ENCODE measurements around the gene PKNOX2. TPM values are rescaled to one million over a fixed set of nuclear protein-coding genes. Genes with fewer than 3 reads are reported as not detected.

The PKNOX2 gene
- total RNA-seq, 4 donors from 2014 or later, result 1.2 to 5.7 (median 2.2) TPM

DNA sequence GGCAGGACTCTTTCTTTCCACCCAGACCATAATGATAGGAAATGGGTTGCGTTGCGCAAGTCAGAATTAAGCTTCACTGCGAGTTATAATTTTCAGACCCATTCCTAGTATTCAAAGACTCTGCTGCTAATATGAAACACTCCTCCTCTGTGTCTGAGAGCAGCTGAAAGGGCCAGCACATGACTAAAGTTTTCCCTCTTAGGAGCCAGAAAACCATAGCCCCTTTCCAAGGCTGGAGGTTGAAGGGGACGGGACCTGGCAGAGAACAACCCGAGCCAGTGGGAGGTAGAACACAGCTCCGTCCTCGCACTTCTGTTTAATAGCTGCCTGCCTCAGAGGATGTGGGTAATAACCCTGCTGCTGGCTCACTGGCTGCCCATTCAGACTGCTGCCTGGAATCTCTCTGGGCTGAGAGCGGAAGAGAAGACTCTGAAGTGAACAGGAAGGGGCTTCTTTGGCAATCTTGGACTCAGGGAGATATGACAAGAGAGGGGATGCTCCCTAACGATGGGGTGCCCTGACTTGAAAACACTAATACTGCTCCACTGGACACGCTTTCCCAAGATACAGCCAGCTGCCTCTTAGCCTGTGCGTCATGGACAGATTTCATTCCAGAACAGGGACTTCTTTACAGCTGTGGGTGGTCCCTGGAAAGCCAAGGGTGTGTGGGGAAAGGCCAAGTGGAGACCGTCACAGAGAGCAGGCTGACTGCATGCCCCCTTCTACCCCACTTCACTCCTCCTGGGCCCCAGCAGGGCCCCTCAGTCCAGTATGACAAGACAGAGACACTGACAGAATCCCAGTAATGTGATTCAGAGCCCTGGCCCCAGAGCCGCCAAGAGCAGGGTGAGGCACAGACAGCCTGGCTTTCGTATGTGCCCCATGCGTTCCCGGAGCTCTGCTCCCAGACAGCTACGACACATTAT is 174.6 kb downstream of the PKNOX2 start:
- H3K4me1 ChIP-seq, result peaks cover 0 to 24% (median 0%) of the 10 kb centered on the region in 3 donors
- H3K27me3 ChIP-seq, result no peaks in the 10 kb centered on the region
- TF ChIP-seq POLR2AphosphoS5 (IDR thresholded peaks at IDR 0.05), result peak; percentile 6
- TF ChIP-seq, protein P1, sequence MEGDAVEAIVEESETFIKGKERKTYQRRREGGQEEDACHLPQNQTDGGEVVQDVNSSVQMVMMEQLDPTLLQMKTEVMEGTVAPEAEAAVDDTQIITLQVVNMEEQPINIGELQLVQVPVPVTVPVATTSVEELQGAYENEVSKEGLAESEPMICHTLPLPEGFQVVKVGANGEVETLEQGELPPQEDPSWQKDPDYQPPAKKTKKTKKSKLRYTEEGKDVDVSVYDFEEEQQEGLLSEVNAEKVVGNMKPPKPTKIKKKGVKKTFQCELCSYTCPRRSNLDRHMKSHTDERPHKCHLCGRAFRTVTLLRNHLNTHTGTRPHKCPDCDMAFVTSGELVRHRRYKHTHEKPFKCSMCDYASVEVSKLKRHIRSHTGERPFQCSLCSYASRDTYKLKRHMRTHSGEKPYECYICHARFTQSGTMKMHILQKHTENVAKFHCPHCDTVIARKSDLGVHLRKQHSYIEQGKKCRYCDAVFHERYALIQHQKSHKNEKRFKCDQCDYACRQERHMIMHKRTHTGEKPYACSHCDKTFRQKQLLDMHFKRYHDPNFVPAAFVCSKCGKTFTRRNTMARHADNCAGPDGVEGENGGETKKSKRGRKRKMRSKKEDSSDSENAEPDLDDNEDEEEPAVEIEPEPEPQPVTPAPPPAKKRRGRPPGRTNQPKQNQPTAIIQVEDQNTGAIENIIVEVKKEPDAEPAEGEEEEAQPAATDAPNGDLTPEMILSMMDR (IDR thresholded peaks at IDR 0.05), result no peak
- ATAC-seq, result peak; percentile 44
- 46 to 76% methylated on average over 6 to 10 of the region's 17 CpGs for WGBS, 2 donors (ENCODE audit: low coverage in 1 of 2)
- H3K36me3 ChIP-seq, result no peaks in the 10 kb centered on the region
- H3K4me3 ChIP-seq, result no peak overlapping the region
- H3K27ac ChIP-seq, result peak overlapping the region in 3 of 4 donors; percentile 38 to 56 (median 54)
- no peaks in the 10 kb centered on the region for H3K9me3 ChIP-seq

DNA sequence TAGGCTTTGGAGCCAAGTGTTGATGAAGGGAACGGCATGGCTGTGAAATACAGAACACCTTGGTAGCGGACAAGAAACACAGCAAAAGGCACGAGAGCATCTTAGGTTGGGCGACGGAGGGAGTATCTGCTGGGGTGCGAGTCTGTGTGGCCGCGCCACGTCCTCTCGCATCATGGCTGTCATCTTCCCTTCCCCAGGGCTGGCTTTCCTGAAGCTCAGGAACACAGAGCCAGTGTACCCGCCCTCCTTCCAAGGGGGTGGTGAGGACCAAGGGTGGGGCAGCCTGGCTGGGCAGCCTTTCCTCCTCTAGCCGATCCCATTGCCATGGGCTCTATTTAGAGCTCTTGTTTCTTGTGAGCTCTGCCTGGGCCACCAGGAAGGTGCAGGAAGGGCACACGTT is 177.1 kb downstream of the PKNOX2 start:
- no peaks in the 10 kb centered on the region for H3K9me3 ChIP-seq
- no peak for ATAC-seq
- no peak for TF ChIP-seq POLR2AphosphoS5 (IDR thresholded peaks at IDR 0.05)
- no peak for TF ChIP-seq EP300 (IDR thresholded peaks at IDR 0.05)
- no peak for TF ChIP-seq POLR2A (IDR thresholded peaks at IDR 0.05)
- TF ChIP-seq, protein P1 (IDR thresholded peaks at IDR 0.05), result no peak
- H3K36me3 ChIP-seq, result no peaks in the 10 kb centered on the region
- no peak overlapping the region for H3K4me3 ChIP-seq
- no peaks in the 10 kb centered on the region for H3K27me3 ChIP-seq
- H3K27ac ChIP-seq, result no peak overlapping the region
- WGBS, 2 donors (ENCODE audit: low coverage in 1 of 2), result 92 to 95% methylated on average over 10 of the region's 13 CpGs
- peaks cover 0 to 44% (median 9%) of the 10 kb centered on the region in 3 donors for H3K4me1 ChIP-seq

DNA sequence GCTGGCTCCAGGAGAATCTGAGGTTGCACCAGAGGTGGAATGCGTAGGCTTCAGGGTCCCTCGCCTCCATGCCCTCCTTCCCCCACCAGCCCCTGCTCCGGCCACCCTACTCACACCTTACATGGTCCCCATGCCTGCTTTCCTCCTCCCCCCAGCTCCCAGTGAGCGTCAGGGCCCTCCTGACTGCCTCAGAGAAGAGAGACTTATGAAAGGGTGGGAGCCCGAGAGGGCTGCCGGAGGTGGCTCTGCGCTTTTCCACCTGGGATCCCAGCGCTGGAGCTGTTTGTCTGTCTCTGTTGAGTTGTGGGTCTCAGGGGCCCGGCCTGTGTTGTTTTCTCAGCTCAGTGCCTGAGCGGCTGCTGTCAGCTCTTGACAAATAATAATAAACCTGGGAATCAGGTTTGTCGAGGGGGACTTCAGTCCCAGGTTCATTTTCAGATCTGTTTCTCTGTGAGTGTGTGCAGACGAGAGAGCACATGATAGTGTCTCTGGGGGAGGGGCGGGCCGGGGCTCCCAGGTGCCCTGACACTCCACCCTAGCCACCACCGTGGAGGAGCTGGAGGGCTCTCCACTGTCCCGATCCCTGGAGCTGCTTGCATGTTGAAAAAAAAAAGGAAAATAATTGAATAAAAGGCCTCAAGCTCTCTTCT is 177.9 kb downstream of the PKNOX2 start:
- Histone ChIP-seq H3K27ac (no peak overlapping the region), H3K4me1 (peaks cover 0 to 51% (median 9%) of the 10 kb centered on the region in 3 donors), H3K9me3 (no peaks in the 10 kb centered on the region), H3K36me3 (no peaks in the 10 kb centered on the region), H3K27me3 (no peaks in the 10 kb centered on the region), H3K4me3 (no peak overlapping the region)
- no peak for ATAC-seq
- TF ChIP-seq POLR2AphosphoS5 (IDR thresholded peaks at IDR 0.05) (no peak), EP300 (IDR thresholded peaks at IDR 0.05) (no peak), POLR2A (IDR thresholded peaks at IDR 0.05) (no peak)
- TF ChIP-seq, protein P1 (IDR thresholded peaks at IDR 0.05), result no peak
- WGBS, 2 donors (ENCODE audit: low coverage in 1 of 2), result 83 to 94% methylated on average over 1 to 4 of the region's 16 CpGs

DNA sequence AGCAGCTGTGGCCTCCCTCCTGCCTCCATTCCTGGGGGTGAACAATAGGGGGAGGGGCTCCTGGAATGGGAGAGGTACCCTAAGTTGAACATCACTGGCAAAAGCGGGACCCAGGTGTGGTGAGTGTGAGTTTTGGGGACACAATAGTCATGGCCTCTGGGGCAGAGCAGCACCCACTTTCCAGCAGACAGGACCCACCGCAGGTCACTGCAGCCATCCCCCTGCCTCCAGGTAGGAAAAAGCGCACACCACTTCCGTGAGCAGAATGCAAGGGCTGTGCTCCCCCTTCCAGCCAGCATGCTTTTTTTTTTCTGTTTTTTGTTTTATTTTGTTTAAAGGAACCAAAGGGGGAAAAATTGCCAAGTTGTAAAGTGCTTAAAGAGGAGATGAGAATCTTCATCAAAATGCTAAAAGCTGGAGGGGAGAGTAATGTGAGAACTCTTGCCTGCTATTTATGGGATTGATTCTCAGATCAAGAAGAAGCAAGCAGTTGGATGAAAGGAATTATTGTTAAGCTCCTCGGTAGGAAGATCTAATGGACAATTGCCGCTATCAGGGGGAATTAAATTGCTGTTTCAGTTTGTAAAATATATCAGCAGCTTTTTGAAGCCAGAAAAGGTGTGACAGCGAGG is 178.7 kb downstream of the PKNOX2 start:
- H3K27me3 ChIP-seq, result no peaks in the 10 kb centered on the region
- TF ChIP-seq EP300 (IDR thresholded peaks at IDR 0.05) (no peak), POLR2A (IDR thresholded peaks at IDR 0.05) (no peak), POLR2AphosphoS5 (IDR thresholded peaks at IDR 0.05) (no peak)
- TF ChIP-seq, protein P1 (IDR thresholded peaks at IDR 0.05), result no peak
- no peak overlapping the region for H3K4me3 ChIP-seq
- 79 to 80% methylated on average over 5 to 7 of the region's 7 CpGs for WGBS, 2 donors (ENCODE audit: low coverage in 1 of 2)
- ATAC-seq, result no peak
- no peaks in the 10 kb centered on the region for H3K36me3 ChIP-seq
- H3K4me1 ChIP-seq, result peaks cover 0 to 50% (median 9%) of the 10 kb centered on the region in 3 donors
- H3K9me3 ChIP-seq, result no peaks in the 10 kb centered on the region
- H3K27ac ChIP-seq, result no peak overlapping the region

Data from gastroesophageal sphincter (tissue), 4 donors.